Hepatocyte (in vitro differentiated cells): ENCODE data around the gene B4GALT3.
A peak's percentile ranks its signal among the peaks of the same experiment; 100 is the strongest.

Source experiments
- EZH2 ChIP-seq: fragments of 200-600 bp; sonication (generic); IDR thresholded peaks from 2 replicates; pipeline ENCODE4 v1.6.1; 2016; ENCODE audit warnings: antibody characterized with exemption, mild to moderate bottlenecking, borderline replicate concordance
- EZH2phosphoT487 ChIP-seq: fragments of 200-600 bp; sonication (generic); IDR thresholded peaks from one replicate; pipeline ENCODE4 v1.6.1; 2018; ENCODE audit warnings: antibody characterized with exemption, mild to moderate bottlenecking, low read depth, moderate library complexity; ENCODE audit not compliant: unreplicated experiment, severe bottlenecking
- TF ChIP-seq, protein P1 (sequence below): fragments of 200-600 bp; sonication (generic); IDR thresholded peaks from 2 replicates; pipeline ENCODE4 v1.5.1; 2016; ENCODE audit warnings: antibody characterized with exemption, mild to moderate bottlenecking; ENCODE audit not compliant: poor library complexity

DNA sequence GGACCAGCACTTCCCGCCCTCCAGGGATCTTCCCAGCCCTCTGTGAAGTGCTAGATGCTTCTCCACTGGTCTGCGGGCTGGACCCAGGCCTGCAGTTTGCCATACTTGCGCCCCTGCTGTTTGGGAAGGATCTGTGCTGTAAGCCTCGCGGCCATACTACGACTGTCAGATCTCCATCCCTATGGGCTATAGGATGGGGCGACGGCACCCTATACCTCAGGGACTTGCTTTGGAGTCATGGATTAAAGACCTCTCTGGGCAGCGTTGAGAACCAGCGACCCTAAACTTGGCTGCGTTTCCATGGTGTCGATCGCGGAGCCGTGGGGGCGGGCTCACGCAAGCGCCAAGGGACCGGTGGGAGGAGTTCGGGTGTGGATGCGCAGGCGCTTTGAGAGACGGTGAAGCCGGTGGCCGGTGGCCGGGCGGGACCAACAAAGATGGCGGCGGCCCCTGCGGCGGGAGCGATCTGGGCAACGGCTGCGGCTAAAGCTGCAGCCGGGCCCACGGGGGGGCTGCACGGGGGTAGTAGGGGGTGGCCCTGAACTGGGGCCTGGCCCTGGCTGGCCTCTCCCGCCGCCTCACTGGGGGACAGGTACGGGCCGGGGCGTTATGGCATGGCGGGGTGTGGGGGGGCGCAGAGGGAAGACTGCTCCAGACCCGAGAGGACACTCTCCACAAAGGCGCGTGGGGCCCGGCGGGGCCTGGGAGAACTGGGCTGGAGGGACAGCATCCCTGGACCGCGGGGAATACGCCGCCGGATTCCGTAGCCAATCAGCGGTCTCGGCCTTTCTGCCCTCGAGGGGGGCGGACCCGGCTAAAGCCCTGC is 18.0 kb downstream of the B4GALT3 start, which contains the start of gene USP21:
- TF ChIP-seq, protein P1, sequence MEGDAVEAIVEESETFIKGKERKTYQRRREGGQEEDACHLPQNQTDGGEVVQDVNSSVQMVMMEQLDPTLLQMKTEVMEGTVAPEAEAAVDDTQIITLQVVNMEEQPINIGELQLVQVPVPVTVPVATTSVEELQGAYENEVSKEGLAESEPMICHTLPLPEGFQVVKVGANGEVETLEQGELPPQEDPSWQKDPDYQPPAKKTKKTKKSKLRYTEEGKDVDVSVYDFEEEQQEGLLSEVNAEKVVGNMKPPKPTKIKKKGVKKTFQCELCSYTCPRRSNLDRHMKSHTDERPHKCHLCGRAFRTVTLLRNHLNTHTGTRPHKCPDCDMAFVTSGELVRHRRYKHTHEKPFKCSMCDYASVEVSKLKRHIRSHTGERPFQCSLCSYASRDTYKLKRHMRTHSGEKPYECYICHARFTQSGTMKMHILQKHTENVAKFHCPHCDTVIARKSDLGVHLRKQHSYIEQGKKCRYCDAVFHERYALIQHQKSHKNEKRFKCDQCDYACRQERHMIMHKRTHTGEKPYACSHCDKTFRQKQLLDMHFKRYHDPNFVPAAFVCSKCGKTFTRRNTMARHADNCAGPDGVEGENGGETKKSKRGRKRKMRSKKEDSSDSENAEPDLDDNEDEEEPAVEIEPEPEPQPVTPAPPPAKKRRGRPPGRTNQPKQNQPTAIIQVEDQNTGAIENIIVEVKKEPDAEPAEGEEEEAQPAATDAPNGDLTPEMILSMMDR, result peak; percentile 25
- TF ChIP-seq EZH2 (no peak), EZH2phosphoT487 (no peak)
